NCI-H1436 (cell line): ENCODE data around the gene CA11.
"Not testable (repeated sequence)": the region's sequence is repeated elsewhere in the genome, so short reads cannot be mapped to it uniquely, and the experiment has no call there.

ENCODE experiments used
- DNase-seq: peaks from one replicate; lab custom pipeline; 2025; lab: John Stamatoyannopoulos, UW

CA11 gene

GRCh38 chr19:48669903-48670668 is 24.1 kb upstream of the CA11 start:
- DNase-seq = no peak

GRCh38 chr19:48668761-48669160 is 22.8 kb upstream of the CA11 start:
- DNase-seq = no peak

GRCh38 chr19:48668332-48668731 is 22.3 kb upstream of the CA11 start:
- no peak for DNase-seq

- DNase-seq = no peak
Measured at GRCh38 chr19:48665786-48666185, 19.8 kb upstream of the CA11 start.

GRCh38 chr19:48664476-48664875 is 18.5 kb upstream of the CA11 start:
- no peak for DNase-seq

- no peak for DNase-seq
Measured at GRCh38 chr19:48663667-48664066, 17.7 kb upstream of the CA11 start.

GRCh38 chr19:48661711-48662090 is 15.7 kb upstream of the CA11 start:
- DNase-seq = no peak

- DNase-seq = peak; percentile 97
Measured at GRCh38 chr19:48660852-48661710, 15.1 kb upstream of the CA11 start.

- no peak for DNase-seq
Measured at GRCh38 chr19:48659768-48660167, 13.8 kb upstream of the CA11 start.

GRCh38 chr19:48658483-48658882 is 12.5 kb upstream of the CA11 start:
- no peak for DNase-seq

- not testable (repeated sequence) for DNase-seq
Measured at GRCh38 chr19:48657828-48658227, 11.8 kb upstream of the CA11 start.

- DNase-seq = no peak
Measured at GRCh38 chr19:48656840-48657474, 11.0 kb upstream of the CA11 start.

- DNase-seq = peak; percentile 77
Measured at GRCh38 chr19:48654299-48655059, 8.5 kb upstream of the CA11 start.

GRCh38 chr19:48651683-48652048 is 5.7 kb upstream of the CA11 start:
- DNase-seq = no peak

GRCh38 chr19:48650974-48651682 is 5.1 kb upstream of the CA11 start:
- DNase-seq = no peak

GRCh38 chr19:48648134-48648533 is 2.1 kb upstream of the CA11 start:
- DNase-seq = no peak

GRCh38 chr19:48646722-48647216 is 782 bp upstream of the CA11 start:
- no peak for DNase-seq

- DNase-seq = no peak
Measured at GRCh38 chr19:48645620-48646000, 377 bp downstream of the CA11 start.

GRCh38 chr19:48644839-48645619 is 958 bp downstream of the CA11 start:
- DNase-seq = peak; percentile 84

- DNase-seq = no peak
Measured at GRCh38 chr19:48644355-48644754, 1.6 kb downstream of the CA11 start.

GRCh38 chr19:48642862-48643261 is 3.1 kb downstream of the CA11 start:
- no peak for DNase-seq
